Spleen (tissue), 10 donors: ENCODE results near the gene SC5D. TPM values are rescaled to one million over a fixed set of nuclear protein-coding genes. Genes with fewer than 3 reads are reported as not detected.

ENCODE experiments used
- polyA plus RNA-seq, 3 donors: library from polyadenylated mRNA; stranded (reverse); fragments of 200-250 nt; gene quantifications; one replicate each; pipeline ENCODE4 v1.2.1, GENCODE V29; 2013
- total RNA-seq, 7 donors: library from RNA; depleted of rRNA in 3 of 7; stranded (reverse); fragments of >200 nt in 3 of 7; fragmentation: NEBNext Ultra II Directional in 4 of 7; extraction: Animal tissue kit (Norgen Biotek cat#: 25700) in 4 of 7; gene quantifications; one replicate each; pipeline versions ENCODE4 v1.1.0 to v1.2.1, GENCODE V29; 2016 to 2021
- donor health status: healthy with polysubstance abuse.
- donor health status: DM: no; HTN: no; CAD: no; lungs with moderate emphysema.
- donor health status: DM: no; HTN: no; CAD: no.
- donor health status: Bipolar disorder and iron deficiency.
- donor health status: healthy.
- donor health status: DM: no; HTN: no; CAD: no.
- donor health status: DM: yes; HTN: yes; CAD: no.

The SC5D gene
- total and polyA plus RNA-seq, 10 donors = 4.8 to 25.5 (median 17.4) TPM

Other genes with a start within 250 kb of the SC5D start
- gene TECTA, start 191.5 kb upstream of the SC5D start, total RNA-seq = 1 to 10 TPM in 4 of 7 donors, under 1 TPM in 3; 0.66 to 3.3 (median 1.0) TPM
- gene TECTA, start 191.5 kb upstream of the SC5D start, polyA plus RNA-seq = under 1 TPM; 0.15 to 0.39 (median 0.16) TPM
- 100 to 1,000 TPM; 111 to 328 (median 188) TPM for gene SORL1, start 159.5 kb downstream of the SC5D start, total RNA-seq
- 1 to 10 TPM; 3.8 to 5.4 (median 5.0) TPM for gene SORL1, start 159.5 kb downstream of the SC5D start, polyA plus RNA-seq